A673 (cell line): ENCODE results near the gene PCP4. TPM values are rescaled to one million over a fixed set of nuclear protein-coding genes. Genes with fewer than 3 reads are reported as not detected.

Experiments
- BruUV-seq: library from RNA; stranded (reverse); fragments of 400-500 nt; replicated peaks from 2 replicates; lab custom pipeline; 2021; lab: Mats Ljungman, UMichigan
- CTCF ChIA-PET: fragments of 300-600 bp; sonication (Branson Sonifier 250); formaldehyde crosslinking; loops from one replicate; lab custom pipeline; 2022; ENCODE audit warnings: antibody characterized with exemption; lab: Charles Lee
- POLR2A ChIA-PET: fragments of 300-600 bp; sonication (Branson Sonifier 250); formaldehyde crosslinking; loops from one replicate; lab custom pipeline; 2022; ENCODE audit warnings: antibody characterized with exemption; ENCODE audit not compliant: low non-redundant PET; lab: Charles Lee
- DNase-seq: peaks from one replicate; pipeline ENCODE4 v3.0.0-alpha.2; 2015; ENCODE audit warnings: low spot score
- H3K27ac ChIP-seq: fragments of 200-600 bp; sonication (generic); 2 replicates; pipeline ENCODE4 v1.5.1; 2016; ENCODE audit warnings: mixed run types, low read depth, mild to moderate bottlenecking, mixed read lengths, antibody characterized with exemption, low read length; ENCODE audit not compliant: poor library complexity, severe bottlenecking
- H3K27me3 ChIP-seq: fragments of 200-600 bp; sonication (generic); replicated peaks from 2 replicates; pipeline ENCODE4 v1.6.1; 2017; ENCODE audit warnings: mixed run types, low read depth, mild to moderate bottlenecking, mixed read lengths, antibody characterized with exemption, low read length; ENCODE audit not compliant: insufficient read depth, poor library complexity
- H3K36me3 ChIP-seq: fragments of 200-600 bp; sonication (generic); 2 replicates; pipeline ENCODE4 v1.6.1; 2016; ENCODE audit warnings: mixed run types, mild to moderate bottlenecking, mixed read lengths, antibody characterized with exemption, low read length; ENCODE audit not compliant: insufficient read depth, poor library complexity, severe bottlenecking
- H3K4me1 ChIP-seq: fragments of 200-600 bp; sonication (generic); 2 replicates; pipeline ENCODE4 v1.6.1; 2017; ENCODE audit warnings: mixed run types, mild to moderate bottlenecking, mixed read lengths, antibody characterized with exemption, low read length; ENCODE audit not compliant: insufficient read depth, poor library complexity, severe bottlenecking
- H3K4me3 ChIP-seq: fragments of 200-600 bp; sonication (generic); 2 replicates; pipeline ENCODE4 v1.5.1; 2016; ENCODE audit warnings: low read depth, mixed run types, mild to moderate bottlenecking, mixed read lengths, low read length; ENCODE audit not compliant: poor library complexity, severe bottlenecking
- H3K9me3 ChIP-seq: fragments of 200-600 bp; sonication (generic); 2 replicates; pipeline ENCODE4 v1.6.1; 2016; ENCODE audit warnings: mixed run types, low read depth, mild to moderate bottlenecking, mixed read lengths, antibody characterized with exemption, low read length; ENCODE audit not compliant: poor library complexity, severe bottlenecking
- EZH2 ChIP-seq: fragments of 200-600 bp; sonication (generic); IDR thresholded peaks from 2 replicates; pipeline ENCODE4 v1.6.1; 2017; ENCODE audit warnings: borderline replicate concordance, low read depth, mild to moderate bottlenecking, mixed read lengths, antibody characterized with exemption, low read length; ENCODE audit not compliant: poor library complexity, severe bottlenecking
- intact Hi-C: fragments of 100-400 bp; cut with micrococcal nuclease; formaldehyde crosslinking; loops from one replicate; pipeline ENCODE4 v1.10.0; 2022; ENCODE audit not compliant: unreplicated experiment
- total RNA-seq: library from RNA; stranded (reverse); gene quantifications from 2 replicates; pipeline ENCODE4 v1.2.3, GENCODE V29; 2021
- TF ChIP-seq, protein P1 (sequence below): fragments of 300-800, 200-600 bp; sonication (generic); conservative IDR thresholded peaks from 2 replicates; pipeline ENCODE4 v1.5.1; 2017; ENCODE audit warnings: low read depth, mild to moderate bottlenecking, antibody characterized with exemption, low read length, moderate library complexity, mixed read lengths

PCP4 gene
- total RNA-seq, 1 experiment from 2014 or later = not detected

DNA sequence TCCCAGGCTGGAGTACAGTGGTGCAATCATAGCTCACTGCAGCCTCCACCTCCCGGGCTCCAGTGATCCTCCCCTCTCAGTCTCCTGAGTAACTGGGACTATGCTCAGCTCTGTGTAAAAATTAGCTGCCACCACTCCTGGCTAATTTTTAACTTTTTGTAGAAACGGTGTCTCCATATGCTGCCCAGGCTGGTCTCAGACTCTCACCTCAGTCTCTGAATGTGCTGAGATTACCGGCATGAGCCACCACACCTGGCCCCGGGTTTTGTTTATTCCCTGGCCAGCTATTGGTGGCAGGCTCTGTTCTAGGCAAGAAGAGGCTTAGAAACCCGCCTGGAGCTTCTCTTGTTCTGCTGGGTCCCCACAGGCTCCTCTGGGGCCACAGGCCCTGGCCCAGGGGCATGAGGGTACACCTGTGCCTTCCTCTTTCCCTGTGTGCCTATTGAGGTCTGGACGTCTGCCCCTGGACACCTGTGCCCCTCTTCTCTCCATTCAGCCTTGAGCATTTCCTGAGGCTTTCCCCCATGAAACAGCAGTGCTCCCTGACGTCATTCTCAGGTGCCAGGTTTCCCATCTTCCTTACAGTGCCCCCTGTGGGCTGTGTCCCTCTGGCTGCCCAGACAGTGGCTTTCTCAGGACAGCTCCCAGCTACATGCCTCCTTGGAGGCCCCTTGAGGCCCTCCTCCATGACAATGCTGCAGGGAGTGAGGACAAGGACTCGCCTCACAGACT is 57.5 kb downstream of the PCP4 start:
- CTCF ChIA-PET = no interaction called here
- no TSS peak for BruUV-seq
- intact Hi-C loops = no loop called here

DNA sequence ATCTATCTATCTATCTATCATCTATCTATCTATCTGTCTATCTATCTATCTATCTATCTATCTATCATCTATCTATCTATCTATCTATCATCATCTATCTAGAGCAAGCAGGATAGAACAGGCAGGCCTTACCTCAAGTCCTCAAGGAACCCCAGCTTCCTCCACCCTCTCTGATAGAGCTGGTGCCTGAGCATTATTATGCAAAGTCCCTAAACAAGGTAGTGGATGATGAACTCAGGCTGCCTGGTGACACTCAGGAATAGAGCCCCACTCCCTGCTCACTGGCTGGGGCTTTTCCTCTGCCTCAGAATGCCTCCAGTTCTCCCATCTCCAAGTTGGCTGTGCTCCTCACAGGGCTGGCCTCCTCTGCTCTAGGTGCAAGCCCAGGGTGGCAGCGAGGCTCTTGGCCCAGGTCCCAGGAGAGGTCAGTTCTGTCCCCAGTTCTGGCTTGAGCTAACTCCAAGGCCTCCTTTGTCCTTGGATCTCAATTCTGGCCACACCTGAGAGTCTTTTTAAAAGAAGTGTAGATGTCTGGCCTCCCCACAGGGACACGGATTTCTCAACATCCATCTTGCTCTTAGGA is 60.2 kb downstream of the PCP4 start:
- no peak for TF ChIP-seq EZH2
- TF ChIP-seq, protein P1, sequence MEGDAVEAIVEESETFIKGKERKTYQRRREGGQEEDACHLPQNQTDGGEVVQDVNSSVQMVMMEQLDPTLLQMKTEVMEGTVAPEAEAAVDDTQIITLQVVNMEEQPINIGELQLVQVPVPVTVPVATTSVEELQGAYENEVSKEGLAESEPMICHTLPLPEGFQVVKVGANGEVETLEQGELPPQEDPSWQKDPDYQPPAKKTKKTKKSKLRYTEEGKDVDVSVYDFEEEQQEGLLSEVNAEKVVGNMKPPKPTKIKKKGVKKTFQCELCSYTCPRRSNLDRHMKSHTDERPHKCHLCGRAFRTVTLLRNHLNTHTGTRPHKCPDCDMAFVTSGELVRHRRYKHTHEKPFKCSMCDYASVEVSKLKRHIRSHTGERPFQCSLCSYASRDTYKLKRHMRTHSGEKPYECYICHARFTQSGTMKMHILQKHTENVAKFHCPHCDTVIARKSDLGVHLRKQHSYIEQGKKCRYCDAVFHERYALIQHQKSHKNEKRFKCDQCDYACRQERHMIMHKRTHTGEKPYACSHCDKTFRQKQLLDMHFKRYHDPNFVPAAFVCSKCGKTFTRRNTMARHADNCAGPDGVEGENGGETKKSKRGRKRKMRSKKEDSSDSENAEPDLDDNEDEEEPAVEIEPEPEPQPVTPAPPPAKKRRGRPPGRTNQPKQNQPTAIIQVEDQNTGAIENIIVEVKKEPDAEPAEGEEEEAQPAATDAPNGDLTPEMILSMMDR = no peak
- POLR2A ChIA-PET = no interaction called here
- no peak for DNase-seq
- intact Hi-C loops = no loop called here
- no TSS peak for BruUV-seq
- CTCF ChIA-PET = no interaction called here
- Histone ChIP-seq H3K9me3 (no peaks in the 10 kb centered on the region), H3K4me1 (no peaks in the 10 kb centered on the region), H3K27me3 (peaks cover 6% of the 10 kb centered on the region), H3K36me3 (no peaks in the 10 kb centered on the region), H3K4me3 (no peak overlapping the region), H3K27ac (no peak overlapping the region)

More for the DNA sequence above, 57.5 kb downstream of the PCP4 start:
- POLR2A ChIA-PET = no interaction called here
- Histone ChIP-seq H3K9me3 (no peaks in the 10 kb centered on the region), H3K27ac (no peak overlapping the region), H3K4me3 (no peak overlapping the region), H3K27me3 (peaks cover 6% of the 10 kb centered on the region), H3K36me3 (no peaks in the 10 kb centered on the region), H3K4me1 (no peaks in the 10 kb centered on the region)
- TF ChIP-seq EZH2 = no peak
- TF ChIP-seq, protein P1 = no peak
- no peak for DNase-seq

DNA sequence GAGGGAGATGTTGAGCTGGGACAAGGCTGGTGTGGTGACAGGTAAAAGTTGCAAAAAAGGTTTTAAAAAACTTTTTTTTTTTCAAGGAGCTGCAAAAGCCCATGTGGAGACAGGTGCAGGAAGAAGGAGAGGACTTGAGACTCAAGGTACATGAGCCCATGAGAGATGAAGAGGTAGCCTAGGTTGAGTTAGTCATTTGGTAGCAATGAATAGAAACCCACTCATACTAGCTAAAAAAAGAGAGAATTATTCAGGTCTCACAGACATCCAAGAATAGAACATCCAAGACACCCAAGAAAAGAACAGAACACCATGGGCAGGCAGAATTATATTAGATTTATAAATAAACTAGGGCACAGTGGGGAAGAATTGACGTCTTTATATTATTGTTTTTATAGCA is 65.1 kb downstream of the PCP4 start:
- Histone ChIP-seq H3K4me1 (no peaks in the 10 kb centered on the region), H3K27ac (no peak overlapping the region), H3K9me3 (no peaks in the 10 kb centered on the region), H3K4me3 (no peak overlapping the region), H3K27me3 (peaks cover 6% of the 10 kb centered on the region), H3K36me3 (no peaks in the 10 kb centered on the region)
- no TSS peak for BruUV-seq
- no peak for DNase-seq
- TF ChIP-seq, protein P1 = no peak
- no peak for TF ChIP-seq EZH2
- intact Hi-C loops = no loop called here
- POLR2A ChIA-PET = no interaction called here
- CTCF ChIA-PET = no interaction called here
